Activated T-helper 17 cell treated with anti-CD3 and anti-CD28 coated beads, Interleukin-2, amount 50 U/mL, for 72 hours (primary cell): Measurements from ENCODE around the gene LAT. TPM values are rescaled to one million over a fixed set of nuclear protein-coding genes. Genes with fewer than 3 reads are reported as not detected.
A peak's percentile ranks its signal among the peaks of the same experiment; 100 is the strongest.
"Not testable (repeated sequence)": the region's sequence is repeated elsewhere in the genome, so short reads cannot be mapped to it uniquely, and the experiment has no call there.

Experiments used
- ATAC-seq: fragments of 150-1000 bp; cut with Tn5 transposase; replicated peaks from 2 replicates; pipeline ENCODE4 v1.10.0; 2021; ENCODE audit warnings: mild to moderate bottlenecking, moderate library complexity
- H3K27ac Mint-ChIP-seq: one replicate; pipeline ENCODE4 v1.8.0; 2022; ENCODE audit warnings: mixed read lengths
- H3K27me3 Mint-ChIP-seq: one replicate; pipeline ENCODE4 v1.8.0; 2022; ENCODE audit warnings: mixed read lengths
- H3K36me3 Mint-ChIP-seq: one replicate; pipeline ENCODE4 v1.8.0; 2022; ENCODE audit warnings: low read depth, mild to moderate bottlenecking, mixed read lengths
- H3K4me1 Mint-ChIP-seq: one replicate; pipeline ENCODE4 v1.8.0; 2022; ENCODE audit warnings: mixed read lengths
- H3K4me3 Mint-ChIP-seq: one replicate; pipeline ENCODE4 v1.8.0; 2022; ENCODE audit warnings: mild to moderate bottlenecking, mixed read lengths
- H3K9me3 Mint-ChIP-seq: one replicate; pipeline ENCODE4 v1.8.0; 2022; ENCODE audit warnings: mixed read lengths
- total RNA-seq, 2 donors: library from RNA; stranded (reverse); gene quantifications; one replicate each; pipeline ENCODE4 v1.2.3, GENCODE V29; 2022

LAT gene
- total RNA-seq, 2 donors from 2014 or later, result 216 to 327 TPM

DNA sequence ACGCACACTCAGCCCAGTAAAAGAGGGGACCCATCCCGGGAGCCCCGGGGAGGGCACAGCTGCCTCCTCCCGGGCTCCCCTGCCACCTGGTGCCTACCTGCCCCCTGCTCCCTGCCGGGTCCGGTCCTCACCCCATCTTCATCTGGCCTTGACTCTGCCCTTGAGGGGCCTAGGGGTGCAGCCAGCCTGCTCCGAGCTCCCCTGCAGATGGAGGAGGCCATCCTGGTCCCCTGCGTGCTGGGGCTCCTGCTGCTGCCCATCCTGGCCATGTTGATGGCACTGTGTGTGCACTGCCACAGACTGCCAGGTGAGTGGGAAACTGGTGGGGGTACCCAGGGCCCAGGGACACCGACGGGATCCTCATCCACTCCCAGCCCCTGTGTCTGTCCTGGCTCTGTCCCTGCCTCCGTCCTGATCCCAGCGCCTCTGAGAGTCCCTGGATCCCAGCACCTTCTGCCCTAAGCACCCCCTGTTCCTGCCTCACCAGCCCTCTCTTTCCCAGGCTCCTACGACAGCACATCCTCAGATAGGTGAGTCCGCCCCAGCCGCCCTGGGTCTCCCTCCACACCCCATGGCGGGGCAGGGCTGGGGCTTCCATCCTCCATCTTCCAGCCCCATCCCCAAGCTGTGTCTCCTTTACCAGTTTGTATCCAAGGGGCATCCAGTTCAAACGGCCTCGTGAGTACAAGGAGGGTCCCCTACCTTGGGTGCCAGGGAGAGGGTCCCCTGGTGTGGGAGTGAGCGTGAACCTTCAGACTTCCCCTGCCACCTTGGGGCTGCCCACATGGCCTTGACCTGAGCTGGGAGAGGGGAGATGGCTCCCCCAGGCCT, 574 bp downstream of the LAT start:
- Mint-ChIP-seq H3K27ac (peak overlapping the region; percentile 99), H3K9me3 (peaks cover 6% of the 10 kb centered on the region), H3K4me1 (peaks cover 46% of the 10 kb centered on the region), H3K36me3 (peaks cover 87% of the 10 kb centered on the region), H3K4me3 (peak overlapping the region; percentile 86), H3K27me3 (no peaks in the 10 kb centered on the region)
- ATAC-seq, result peak; percentile 19

DNA sequence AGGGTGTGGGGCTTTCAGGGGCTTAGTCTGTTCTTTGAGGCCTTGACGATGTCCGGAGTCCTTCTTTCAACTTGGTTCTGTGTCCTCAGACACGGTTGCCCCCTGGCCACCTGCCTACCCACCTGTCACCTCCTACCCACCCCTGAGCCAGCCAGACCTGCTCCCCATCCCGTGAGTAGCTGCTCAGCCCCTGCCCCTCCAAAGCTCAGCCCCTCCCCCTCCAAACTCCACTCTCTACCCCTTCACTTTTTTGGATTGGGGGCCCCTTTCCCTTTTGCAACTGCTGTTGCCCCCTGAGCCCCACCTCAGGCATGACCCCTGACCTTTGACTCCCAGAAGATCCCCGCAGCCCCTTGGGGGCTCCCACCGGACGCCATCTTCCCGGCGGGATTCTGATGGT, 1.2 kb downstream of the LAT start:
- Mint-ChIP-seq H3K9me3 (peaks cover 6% of the 10 kb centered on the region), H3K27ac (peak overlapping the region; percentile 99), H3K36me3 (peaks cover 87% of the 10 kb centered on the region), H3K4me3 (peak overlapping the region; percentile 86), H3K27me3 (no peaks in the 10 kb centered on the region), H3K4me1 (peaks cover 50% of the 10 kb centered on the region)
- no peak for ATAC-seq

DNA sequence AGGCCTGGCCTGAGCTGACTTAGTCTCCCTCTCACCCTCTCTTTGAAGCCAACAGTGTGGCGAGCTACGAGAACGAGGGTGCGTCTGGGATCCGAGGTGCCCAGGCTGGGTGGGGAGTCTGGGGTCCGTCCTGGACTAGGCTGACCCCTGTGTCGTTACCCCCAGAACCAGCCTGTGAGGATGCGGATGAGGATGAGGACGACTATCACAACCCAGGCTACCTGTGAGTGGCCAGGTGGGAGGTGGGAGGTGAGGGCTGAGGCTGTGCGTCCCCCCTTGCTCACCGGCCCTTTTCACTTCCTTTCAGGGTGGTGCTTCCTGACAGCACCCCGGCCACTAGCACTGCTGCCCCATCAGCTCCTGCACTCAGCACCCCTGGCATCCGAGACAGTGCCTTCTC, 1.6 kb downstream of the LAT start:
- Mint-ChIP-seq H3K27me3 (no peaks in the 10 kb centered on the region), H3K9me3 (peaks cover 6% of the 10 kb centered on the region), H3K4me1 (peaks cover 50% of the 10 kb centered on the region), H3K27ac (peak overlapping the region; percentile 99), H3K36me3 (peaks cover 90% of the 10 kb centered on the region), H3K4me3 (peak overlapping the region; percentile 86)
- no peak for ATAC-seq

DNA sequence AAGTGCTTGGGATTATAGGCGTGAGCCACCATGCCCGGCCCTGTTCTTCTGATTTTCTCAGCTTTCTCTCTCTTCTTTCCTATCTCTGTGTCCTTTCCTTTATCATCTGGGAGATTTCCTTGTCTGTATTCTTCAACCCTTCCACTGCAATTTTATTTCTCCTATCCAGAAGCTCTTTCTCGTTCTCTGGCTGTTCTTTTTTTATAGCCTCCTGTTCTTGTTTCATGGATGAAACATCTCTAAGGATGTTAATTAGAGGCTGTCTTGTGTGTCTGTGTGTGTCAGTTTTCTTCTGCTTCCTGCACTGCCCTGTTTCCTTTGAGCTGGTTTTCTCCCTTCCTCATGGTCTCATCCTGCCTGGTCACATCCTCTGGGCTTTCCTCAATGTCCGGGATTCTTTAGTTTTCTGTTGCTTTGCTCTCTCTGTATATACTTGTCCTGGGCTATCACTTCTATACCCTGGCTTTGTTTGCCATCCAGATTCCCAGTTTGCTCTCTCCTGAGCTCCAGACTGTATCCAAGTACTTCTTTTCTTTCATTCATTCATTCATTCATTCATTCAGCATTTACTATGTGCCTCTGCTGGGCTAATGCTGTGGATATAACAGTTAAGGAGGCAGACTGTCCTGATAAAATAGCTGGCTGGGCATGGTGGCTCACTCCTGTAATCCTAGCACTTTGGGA, 2.5 kb downstream of the LAT start:
- no peak for ATAC-seq
- H3K27ac Mint-ChIP-seq, result peak overlapping the region; percentile 99
- H3K36me3 Mint-ChIP-seq, result peaks cover 90% of the 10 kb centered on the region
- peaks cover 50% of the 10 kb centered on the region for H3K4me1 Mint-ChIP-seq
- H3K9me3 Mint-ChIP-seq, result peaks cover 6% of the 10 kb centered on the region
- H3K4me3 Mint-ChIP-seq, result peak overlapping the region; percentile 86
- no peaks in the 10 kb centered on the region for H3K27me3 Mint-ChIP-seq

DNA sequence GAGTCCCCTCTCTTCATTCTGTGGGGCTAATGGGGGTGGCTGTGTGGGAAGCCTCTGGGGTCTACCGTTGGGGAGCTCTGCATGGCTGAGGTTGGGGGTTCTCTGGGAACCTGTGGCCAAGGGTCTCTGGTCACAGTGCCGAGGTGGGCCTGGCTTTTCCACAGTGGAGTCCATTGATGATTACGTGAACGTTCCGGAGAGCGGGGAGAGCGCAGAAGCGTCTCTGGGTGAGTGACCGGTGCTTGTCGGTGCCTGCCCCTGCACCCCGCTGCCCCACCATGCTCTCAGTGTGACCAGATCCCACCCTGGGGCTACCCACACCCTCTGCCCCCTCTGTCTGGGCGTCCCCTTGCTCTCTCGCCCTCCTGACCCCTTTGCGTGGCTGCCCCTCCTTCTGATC, 4.5 kb downstream of the LAT start:
- Mint-ChIP-seq H3K27ac (peak overlapping the region; percentile 99), H3K4me1 (peaks cover 37% of the 10 kb centered on the region), H3K27me3 (no peaks in the 10 kb centered on the region), H3K36me3 (peaks cover 78% of the 10 kb centered on the region), H3K9me3 (peaks cover 6% of the 10 kb centered on the region), H3K4me3 (peak overlapping the region; percentile 86)
- ATAC-seq, result no peak

DNA sequence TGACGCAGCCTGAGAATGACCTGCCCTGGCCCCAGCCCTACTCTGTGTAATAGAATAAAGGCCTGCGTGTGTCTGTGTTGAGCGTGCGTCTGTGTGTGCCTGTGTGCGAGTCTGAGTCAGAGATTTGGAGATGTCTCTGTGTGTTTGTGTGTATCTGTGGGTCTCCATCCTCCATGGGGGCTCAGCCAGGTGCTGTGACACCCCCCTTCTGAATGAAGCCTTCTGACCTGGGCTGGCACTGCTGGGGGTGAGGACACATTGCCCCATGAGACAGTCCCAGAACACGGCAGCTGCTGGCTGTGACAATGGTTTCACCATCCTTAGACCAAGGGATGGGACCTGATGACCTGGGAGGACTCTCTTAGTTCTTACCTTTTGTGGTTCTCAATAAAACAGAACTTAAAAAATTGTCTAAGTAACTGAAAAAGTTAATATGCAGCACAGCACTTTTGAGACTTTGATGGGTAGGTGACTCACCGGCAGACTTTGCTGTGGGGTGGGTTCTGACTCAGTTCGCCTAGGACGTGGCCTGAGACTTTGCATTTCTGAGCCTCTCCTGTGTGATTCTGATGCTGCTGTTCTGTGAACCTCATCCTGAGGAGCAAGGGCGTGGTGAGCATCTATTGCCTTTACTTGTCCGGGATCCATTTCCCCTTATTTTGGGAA, 5.7 kb downstream of the LAT start:
- Mint-ChIP-seq H3K4me1 (peaks cover 35% of the 10 kb centered on the region), H3K27ac (peak overlapping the region; percentile 99), H3K36me3 (peaks cover 71% of the 10 kb centered on the region)

DNA sequence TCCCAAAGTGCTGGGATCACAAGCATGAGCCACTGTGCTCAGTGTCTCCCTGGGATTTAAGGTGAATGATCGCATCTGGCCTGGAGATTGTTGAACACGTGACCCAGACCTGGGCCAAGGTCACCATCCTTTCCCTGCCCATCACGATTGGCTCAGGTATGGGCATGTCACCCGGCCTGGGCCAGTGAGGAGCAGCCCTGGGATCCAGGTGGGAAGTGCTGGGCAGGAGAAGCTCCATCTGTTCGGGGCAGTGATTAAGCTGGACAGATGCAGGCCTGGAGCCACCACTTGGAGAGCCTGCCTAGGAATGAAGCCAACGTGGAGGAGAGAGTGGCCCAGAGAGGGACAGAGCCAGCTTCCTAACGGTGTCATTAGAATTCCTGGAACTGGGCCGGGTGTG, 6.8 kb downstream of the LAT start:
- H3K36me3 Mint-ChIP-seq, result peaks cover 59% of the 10 kb centered on the region
- peaks cover 6% of the 10 kb centered on the region for H3K9me3 Mint-ChIP-seq
- no peak for ATAC-seq
- H3K4me1 Mint-ChIP-seq, result peaks cover 35% of the 10 kb centered on the region
- peak overlapping the region; percentile 86 for H3K4me3 Mint-ChIP-seq
- no peaks in the 10 kb centered on the region for H3K27me3 Mint-ChIP-seq
- peak overlapping the region; percentile 99 for H3K27ac Mint-ChIP-seq

More for the DNA sequence above, 5.7 kb downstream of the LAT start:
- H3K9me3 Mint-ChIP-seq, result peaks cover 6% of the 10 kb centered on the region
- ATAC-seq, result peak; percentile 92
- no peaks in the 10 kb centered on the region for H3K27me3 Mint-ChIP-seq
- H3K4me3 Mint-ChIP-seq, result peak overlapping the region; percentile 86

DNA sequence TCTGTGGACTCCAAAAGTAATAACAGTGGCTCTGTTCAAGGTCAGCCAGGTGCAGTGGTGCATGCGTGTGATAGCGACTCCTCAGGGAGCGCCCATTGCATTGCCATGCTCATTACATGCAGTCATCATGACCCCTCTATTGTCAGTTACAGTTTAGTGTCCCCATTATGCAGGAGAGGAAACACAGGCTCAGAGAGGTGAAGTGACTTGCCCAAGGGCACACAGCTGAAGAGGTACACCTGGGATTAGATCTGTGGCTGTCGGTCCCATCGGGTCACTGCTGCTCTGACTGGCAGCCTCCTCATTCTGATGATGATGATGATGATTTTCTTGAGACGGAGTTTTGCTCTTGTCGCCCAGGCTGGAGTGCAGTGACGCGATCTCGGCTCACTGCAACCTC, 7.6 kb downstream of the LAT start:
- ATAC-seq, result no peak
- Mint-ChIP-seq H3K4me3 (no peak overlapping the region), H3K36me3 (peaks cover 51% of the 10 kb centered on the region), H3K27me3 (no peaks in the 10 kb centered on the region), H3K4me1 (peaks cover 29% of the 10 kb centered on the region), H3K27ac (no peak overlapping the region), H3K9me3 (peaks cover 2% of the 10 kb centered on the region)

DNA sequence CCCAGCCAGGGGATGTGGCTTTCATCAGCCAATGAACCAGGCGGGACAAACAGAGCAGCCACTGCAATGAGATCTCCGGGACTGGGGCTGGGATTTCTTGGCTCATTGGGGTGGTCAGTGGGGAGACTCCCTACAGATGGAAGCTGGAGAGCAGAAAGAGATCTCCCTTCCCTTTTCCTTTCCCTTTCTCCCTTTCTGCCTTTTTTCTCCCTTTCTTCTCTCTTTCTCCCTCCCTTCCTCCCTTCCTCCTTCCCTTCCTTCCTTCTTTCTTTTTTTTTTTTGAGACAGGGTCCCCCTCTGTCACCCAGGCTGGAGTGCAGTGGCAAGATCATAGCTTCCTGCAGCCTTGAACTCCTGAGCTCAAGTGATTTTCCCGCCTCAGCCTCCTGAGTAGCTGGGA, 14.0 kb downstream of the LAT start:
- Mint-ChIP-seq H3K4me3 (no peak overlapping the region), H3K9me3 (no peaks in the 10 kb centered on the region), H3K27me3 (no peaks in the 10 kb centered on the region), H3K36me3 (no peaks in the 10 kb centered on the region), H3K4me1 (no peaks in the 10 kb centered on the region), H3K27ac (peak overlapping the region; percentile 66)
- ATAC-seq, result no peak

DNA sequence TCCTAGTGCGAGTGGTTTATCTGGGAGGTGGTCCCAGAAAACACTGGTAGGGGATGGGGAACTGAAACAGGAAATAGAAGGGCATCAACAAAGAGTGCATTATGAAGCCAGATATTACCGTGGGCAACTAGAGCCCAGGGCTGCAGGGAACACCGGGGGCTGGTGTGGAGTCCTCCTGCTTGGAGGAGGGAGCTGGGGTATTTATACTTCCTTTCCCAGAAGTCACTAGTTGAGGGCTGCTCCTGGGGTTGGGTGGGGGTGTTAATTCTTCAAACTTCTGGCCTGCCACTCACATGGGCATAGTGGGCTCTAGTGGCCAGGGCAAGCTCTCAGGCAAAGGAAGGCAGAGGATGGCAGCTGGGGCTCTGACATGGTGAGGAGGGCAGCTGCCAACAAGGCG, 14.7 kb downstream of the LAT start:
- Mint-ChIP-seq H3K4me1 (peaks cover 3% of the 10 kb centered on the region), H3K4me3 (no peak overlapping the region), H3K36me3 (no peaks in the 10 kb centered on the region), H3K27me3 (no peaks in the 10 kb centered on the region), H3K27ac (peak overlapping the region; percentile 66), H3K9me3 (peaks cover under 1% of the 10 kb centered on the region)
- no peak for ATAC-seq

DNA sequence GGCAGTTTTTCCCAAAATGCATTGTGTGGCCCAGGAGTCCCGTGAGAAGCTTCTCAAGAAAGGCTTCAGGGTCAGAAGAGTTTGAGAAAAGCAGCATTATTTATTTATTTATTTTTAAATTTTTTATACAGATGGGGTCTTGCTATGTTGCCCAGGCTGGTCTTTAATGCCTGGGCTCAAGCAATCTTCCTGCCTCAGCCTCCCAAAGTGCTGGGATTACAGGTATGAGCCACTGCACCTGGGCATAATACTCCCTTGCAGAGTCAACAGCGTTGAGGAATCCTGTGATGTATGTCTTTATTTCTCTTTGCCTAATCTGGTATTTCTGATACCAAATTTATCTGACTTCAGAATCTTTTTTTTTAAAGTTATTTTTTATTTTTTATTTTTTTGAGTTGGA, 15.2 kb downstream of the LAT start:
- Mint-ChIP-seq H3K36me3 (no peaks in the 10 kb centered on the region), H3K4me3 (no peak overlapping the region), H3K27me3 (no peaks in the 10 kb centered on the region), H3K4me1 (peaks cover 7% of the 10 kb centered on the region), H3K27ac (no peak overlapping the region), H3K9me3 (peaks cover 5% of the 10 kb centered on the region)
- ATAC-seq, result no peak

DNA sequence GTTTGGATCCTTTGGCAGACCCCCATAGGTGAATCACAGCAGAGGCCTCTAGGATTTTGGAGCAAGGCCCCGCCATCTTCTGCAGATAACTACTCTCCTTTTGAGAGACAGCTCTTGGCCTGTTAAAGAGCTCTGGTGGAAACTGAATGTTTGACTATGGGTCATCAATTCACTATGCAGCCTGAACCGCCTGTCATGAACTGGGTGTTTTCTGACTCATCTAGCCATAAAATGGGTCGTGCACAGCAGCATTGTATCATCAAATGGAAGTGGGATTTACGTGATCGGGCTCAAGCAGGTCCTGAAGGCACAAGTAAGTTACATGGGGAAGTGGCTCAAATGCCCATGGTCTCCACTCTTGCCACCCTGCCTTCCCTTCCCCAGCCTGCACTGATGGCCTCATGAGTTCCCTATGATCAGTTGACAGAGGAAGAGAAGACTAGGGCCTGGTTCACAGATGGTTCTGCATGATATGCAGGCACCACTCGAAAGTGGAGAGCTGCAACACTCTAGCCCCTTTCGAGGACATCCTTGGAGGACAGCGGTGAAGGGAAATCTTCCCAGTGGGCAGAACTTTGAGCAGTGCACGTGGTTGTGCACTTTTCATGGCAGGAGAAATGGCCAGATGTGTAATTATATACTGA, 19.8 kb downstream of the LAT start:
- H3K4me1 Mint-ChIP-seq, result peaks cover 26% of the 10 kb centered on the region
- peak; percentile 18 for ATAC-seq
- not testable (repeated sequence) for H3K36me3 Mint-ChIP-seq, H3K9me3 Mint-ChIP-seq, H3K27me3 Mint-ChIP-seq
- H3K4me3 Mint-ChIP-seq, result peak overlapping the region; percentile 57
- peak overlapping the region; percentile 73 for H3K27ac Mint-ChIP-seq

DNA sequence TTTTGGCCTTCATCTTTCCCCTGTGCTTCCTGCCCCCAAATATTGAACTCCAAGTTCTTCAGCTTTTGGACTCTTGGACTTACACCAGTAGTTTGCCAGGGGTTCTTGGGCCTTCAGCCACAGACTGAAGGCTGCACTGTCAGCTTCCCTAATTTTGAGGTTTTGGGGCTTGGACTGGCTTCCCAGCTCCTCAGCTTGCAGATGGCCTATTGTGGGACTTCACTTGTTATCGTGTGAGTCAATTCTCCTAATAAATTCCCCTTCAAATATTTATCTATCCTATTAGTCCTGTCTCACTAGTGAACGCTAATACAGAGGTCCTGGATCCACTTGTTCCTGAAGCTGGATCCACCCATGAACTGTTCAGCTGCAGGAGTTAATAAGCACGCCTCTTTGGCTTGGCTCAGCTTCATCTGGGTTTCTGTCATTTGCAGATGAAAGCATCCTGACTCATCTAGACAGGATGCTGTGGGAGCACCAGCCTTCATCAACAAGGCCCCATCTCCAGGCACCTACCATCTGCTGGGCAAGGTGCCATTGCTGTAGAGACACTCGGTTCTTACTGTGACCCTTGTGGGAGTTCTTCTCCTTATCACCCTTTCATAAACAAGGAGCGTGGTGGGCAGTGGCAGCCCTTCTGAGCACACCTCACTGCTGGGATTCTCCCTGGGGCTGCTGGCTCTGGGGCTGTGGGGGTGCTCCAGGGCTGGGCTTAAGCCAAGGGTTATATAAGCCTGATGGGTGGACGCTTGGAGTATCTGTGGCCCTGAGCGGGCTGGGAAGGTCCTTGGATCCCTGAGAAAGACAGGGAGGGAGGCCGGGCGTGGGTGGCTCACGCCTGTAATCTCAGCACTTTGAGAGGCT, 23.1 kb downstream of the LAT start:
- H3K27ac Mint-ChIP-seq, result peak overlapping the region; percentile 97
- H3K27me3 Mint-ChIP-seq, result no peaks in the 10 kb centered on the region
- H3K36me3 Mint-ChIP-seq, result no peaks in the 10 kb centered on the region
- H3K4me1 Mint-ChIP-seq, result peaks cover 36% of the 10 kb centered on the region
- peaks cover 9% of the 10 kb centered on the region for H3K9me3 Mint-ChIP-seq
- H3K4me3 Mint-ChIP-seq, result peak overlapping the region; percentile 84
- ATAC-seq, result peak; percentile 95
